Osteocyte (in vitro differentiated cells): Measurements from ENCODE around the gene PYCARD. TPM values are rescaled to one million over a fixed set of nuclear protein-coding genes. Genes with fewer than 3 reads are reported as not detected.
"Not testable (repeated sequence)": the region's sequence is repeated elsewhere in the genome, so short reads cannot be mapped to it uniquely, and the experiment has no call there.

Source experiments
- DNase-seq: peaks from one replicate; pipeline ENCODE4 v3.0.0; 2021; ENCODE audit warnings: mixed read lengths; ENCODE audit not compliant: unreplicated experiment; ENCODE audit errors: extremely low spot score
- H3K27ac Mint-ChIP-seq: one replicate; pipeline ENCODE4 v1.8.0; 2021; ENCODE audit warnings: mild to moderate bottlenecking, mixed read lengths; ENCODE audit not compliant: unreplicated experiment
- H3K27me3 Mint-ChIP-seq: one replicate; pipeline ENCODE4 v1.8.0; 2021; ENCODE audit warnings: mixed read lengths; ENCODE audit not compliant: unreplicated experiment
- H3K36me3 Mint-ChIP-seq: one replicate; pipeline ENCODE4 v1.8.0; 2021; ENCODE audit warnings: mixed read lengths; ENCODE audit not compliant: unreplicated experiment
- H3K4me1 Mint-ChIP-seq: one replicate; pipeline ENCODE4 v1.8.0; 2021; ENCODE audit warnings: mixed read lengths; ENCODE audit not compliant: unreplicated experiment
- H3K4me3 Mint-ChIP-seq: one replicate; pipeline ENCODE4 v1.8.0; 2021; ENCODE audit warnings: mild to moderate bottlenecking, moderate library complexity, mixed read lengths; ENCODE audit not compliant: unreplicated experiment
- H3K9me3 Mint-ChIP-seq: one replicate; pipeline ENCODE4 v1.8.0; 2021; ENCODE audit warnings: mixed read lengths; ENCODE audit not compliant: unreplicated experiment
- total RNA-seq: library from RNA; stranded (reverse); gene quantifications from 2 replicates; pipeline ENCODE4 v1.2.1, GENCODE V29; 2021
- TF ChIP-seq, protein P1 (sequence below): fragments of 200-600 bp; sonication (generic); IDR thresholded peaks from 2 replicates; pipeline ENCODE4 v1.5.0; 2021; ENCODE audit warnings: antibody characterized with exemption, mild to moderate bottlenecking, moderate library complexity

Gene PYCARD
- total RNA-seq, 1 donor from 2014 or later, result 6.1 TPM

DNA sequence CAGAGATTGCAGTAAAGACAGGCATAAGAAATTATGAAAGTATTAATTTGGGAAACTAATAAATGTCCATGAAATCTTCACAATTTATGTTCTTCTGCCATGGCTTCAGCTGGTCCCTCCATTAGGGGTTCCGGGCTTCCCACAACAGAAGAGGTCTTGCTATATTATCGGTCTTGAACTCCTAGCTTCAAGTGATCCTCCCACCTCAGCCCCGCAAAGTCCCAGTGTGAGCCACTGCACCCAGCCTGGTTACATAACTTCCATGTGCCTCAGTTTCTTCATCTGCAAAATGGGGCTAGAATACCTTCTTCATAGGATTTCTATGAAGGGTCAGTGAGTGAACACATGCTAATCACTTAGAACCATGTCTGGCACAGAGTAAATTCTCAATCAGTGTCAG, 43.7 kb upstream of the PYCARD start:
- no peak for DNase-seq
- H3K9me3 Mint-ChIP-seq, result no peaks in the 10 kb centered on the region
- peaks cover 31% of the 10 kb centered on the region for H3K27me3 Mint-ChIP-seq
- no peaks in the 10 kb centered on the region for H3K4me1 Mint-ChIP-seq
- no peaks in the 10 kb centered on the region for H3K36me3 Mint-ChIP-seq
- H3K4me3 Mint-ChIP-seq, result no peak overlapping the region
- TF ChIP-seq, protein P1, sequence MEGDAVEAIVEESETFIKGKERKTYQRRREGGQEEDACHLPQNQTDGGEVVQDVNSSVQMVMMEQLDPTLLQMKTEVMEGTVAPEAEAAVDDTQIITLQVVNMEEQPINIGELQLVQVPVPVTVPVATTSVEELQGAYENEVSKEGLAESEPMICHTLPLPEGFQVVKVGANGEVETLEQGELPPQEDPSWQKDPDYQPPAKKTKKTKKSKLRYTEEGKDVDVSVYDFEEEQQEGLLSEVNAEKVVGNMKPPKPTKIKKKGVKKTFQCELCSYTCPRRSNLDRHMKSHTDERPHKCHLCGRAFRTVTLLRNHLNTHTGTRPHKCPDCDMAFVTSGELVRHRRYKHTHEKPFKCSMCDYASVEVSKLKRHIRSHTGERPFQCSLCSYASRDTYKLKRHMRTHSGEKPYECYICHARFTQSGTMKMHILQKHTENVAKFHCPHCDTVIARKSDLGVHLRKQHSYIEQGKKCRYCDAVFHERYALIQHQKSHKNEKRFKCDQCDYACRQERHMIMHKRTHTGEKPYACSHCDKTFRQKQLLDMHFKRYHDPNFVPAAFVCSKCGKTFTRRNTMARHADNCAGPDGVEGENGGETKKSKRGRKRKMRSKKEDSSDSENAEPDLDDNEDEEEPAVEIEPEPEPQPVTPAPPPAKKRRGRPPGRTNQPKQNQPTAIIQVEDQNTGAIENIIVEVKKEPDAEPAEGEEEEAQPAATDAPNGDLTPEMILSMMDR, result no peak
- H3K27ac Mint-ChIP-seq, result no peak overlapping the region

DNA sequence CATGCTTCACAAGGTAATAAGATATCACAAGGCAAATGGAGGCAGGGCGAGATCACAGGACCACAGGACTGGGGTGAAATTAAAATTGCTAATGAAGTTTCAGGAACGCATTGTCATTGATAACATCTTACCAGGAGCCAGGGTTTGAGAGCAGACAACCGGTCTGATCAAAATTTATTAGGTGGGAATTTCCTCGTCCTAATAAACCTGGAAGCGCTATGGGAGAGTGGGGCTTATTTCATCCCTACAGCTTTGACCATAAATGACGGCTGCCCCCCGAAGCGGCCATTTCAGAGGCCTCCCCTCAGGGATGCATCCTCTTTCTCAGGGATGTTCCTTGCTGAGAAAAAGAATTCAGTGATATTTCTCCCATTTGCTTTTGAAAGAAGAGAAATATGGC, 43.0 kb upstream of the PYCARD start:
- peaks cover 33% of the 10 kb centered on the region for H3K27me3 Mint-ChIP-seq
- not testable (repeated sequence) for DNase-seq

DNA sequence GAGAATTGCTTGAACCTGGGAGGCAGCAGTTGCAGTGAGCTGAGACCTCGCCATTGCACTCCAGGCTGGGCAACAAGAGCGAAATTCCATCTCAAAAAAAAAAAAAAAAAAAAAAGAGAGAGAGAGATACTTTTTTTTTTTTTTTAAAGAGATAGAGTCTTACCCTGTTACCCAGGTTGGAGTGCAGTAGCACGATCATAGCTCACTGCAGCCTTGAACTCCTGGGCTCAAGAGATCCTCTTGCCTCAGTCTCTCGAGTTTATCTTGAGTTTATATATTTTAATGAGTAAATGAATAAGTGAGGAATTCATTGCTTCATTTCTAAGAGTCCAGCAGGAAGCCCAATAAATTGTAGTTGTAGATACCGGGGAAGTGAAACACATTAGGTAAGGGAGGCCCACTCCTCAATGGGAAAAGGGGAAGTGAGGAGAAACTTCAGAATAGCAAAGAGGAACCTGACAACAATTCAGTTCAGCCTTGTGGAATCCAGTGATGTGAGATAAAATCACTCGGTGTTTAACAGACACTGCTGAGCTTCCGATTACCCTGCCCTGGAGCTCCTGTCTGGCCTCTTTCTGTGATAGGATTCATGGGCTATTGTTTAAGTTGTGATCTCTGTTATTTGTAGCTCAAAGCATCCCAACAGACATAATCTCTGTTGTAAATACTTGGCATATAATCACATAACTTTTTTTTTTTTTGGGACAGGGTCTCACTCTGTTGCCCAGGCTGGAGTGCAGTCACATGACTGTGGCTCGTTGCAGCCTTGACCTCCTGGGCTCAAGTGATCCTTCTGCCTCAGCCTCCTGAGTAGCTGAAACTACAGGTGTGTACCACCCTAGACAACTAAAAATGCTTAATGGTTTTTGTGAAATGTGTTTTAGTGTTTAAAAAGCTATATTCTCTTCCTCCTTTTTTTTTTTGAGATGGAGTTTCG, 41.4 kb upstream of the PYCARD start:
- DNase-seq, result no peak
- H3K4me3 Mint-ChIP-seq, result no peak overlapping the region
- no peaks in the 10 kb centered on the region for H3K9me3 Mint-ChIP-seq
- peaks cover 33% of the 10 kb centered on the region for H3K27me3 Mint-ChIP-seq
- H3K27ac Mint-ChIP-seq, result no peak overlapping the region
- no peaks in the 10 kb centered on the region for H3K4me1 Mint-ChIP-seq
- no peaks in the 10 kb centered on the region for H3K36me3 Mint-ChIP-seq
- TF ChIP-seq, protein P1, result no peak

More for the DNA sequence above, 43.0 kb upstream of the PYCARD start:
- H3K4me1 Mint-ChIP-seq, H3K4me3 Mint-ChIP-seq, H3K36me3 Mint-ChIP-seq, H3K27ac Mint-ChIP-seq, H3K9me3 Mint-ChIP-seq: not testable (repeated sequence)

DNA sequence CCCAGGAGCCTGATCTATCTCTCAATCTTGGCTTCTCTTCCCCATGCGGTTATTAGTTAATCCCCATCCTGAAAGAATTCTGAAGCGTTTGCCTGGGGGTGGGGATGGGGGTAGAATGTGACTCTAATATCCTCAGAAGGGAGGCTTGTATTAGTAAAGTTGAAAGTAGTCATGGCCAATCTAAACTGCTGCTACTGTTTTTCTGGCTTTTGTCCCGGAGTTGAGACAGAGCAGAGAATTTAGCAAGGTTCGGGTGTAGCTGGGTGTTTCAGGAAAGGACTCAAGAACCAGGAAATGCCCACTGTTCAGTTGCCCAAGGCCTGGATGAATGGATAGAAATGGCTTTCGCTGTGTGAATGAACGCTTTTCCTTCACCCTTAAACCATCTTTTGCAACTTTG, 39.6 kb upstream of the PYCARD start:
- DNase-seq, result no peak
- Mint-ChIP-seq H3K36me3 (no peaks in the 10 kb centered on the region), H3K9me3 (no peaks in the 10 kb centered on the region), H3K27ac (no peak overlapping the region), H3K27me3 (peaks cover 25% of the 10 kb centered on the region), H3K4me3 (no peak overlapping the region), H3K4me1 (no peaks in the 10 kb centered on the region)
- TF ChIP-seq, protein P1, result no peak

DNA sequence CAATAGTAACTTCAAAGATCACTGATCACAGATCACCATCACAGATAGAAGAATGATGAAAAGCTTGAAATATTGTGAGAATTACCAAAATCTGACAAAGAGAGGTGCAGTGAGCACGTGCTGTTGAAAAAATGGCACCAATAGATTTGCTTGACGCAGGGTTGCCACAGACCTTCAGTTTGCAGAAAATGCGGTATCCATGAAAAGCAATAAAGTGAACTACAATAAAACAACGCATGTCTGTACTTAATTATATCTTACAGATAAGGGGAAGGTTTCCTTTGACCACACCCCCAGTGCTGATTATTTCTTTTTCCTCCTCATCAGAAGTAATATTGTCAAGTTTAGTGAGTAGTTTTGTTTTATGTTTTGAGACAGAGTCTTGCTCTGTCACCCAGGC, 35.5 kb upstream of the PYCARD start:
- Mint-ChIP-seq H3K27ac (no peak overlapping the region), H3K36me3 (no peaks in the 10 kb centered on the region), H3K27me3 (peaks cover 3% of the 10 kb centered on the region), H3K4me3 (no peak overlapping the region), H3K9me3 (no peaks in the 10 kb centered on the region), H3K4me1 (no peaks in the 10 kb centered on the region)
- DNase-seq, result no peak
- TF ChIP-seq, protein P1, result no peak
